Amniotic stem cell (primary cell): ENCODE measurements around the gene CLIC4.
"Not testable (repeated sequence)": the region's sequence is repeated elsewhere in the genome, so short reads cannot be mapped to it uniquely, and the experiment has no call there.

Source experiments
- DNase-seq: peaks from one replicate; lab custom pipeline; 2025; lab: John Stamatoyannopoulos, UW

CLIC4 gene

GRCh38 chr1:24775348-24775747 lies 30.1 kb downstream of the CLIC4 start:
- DNase-seq: no peak

DNA sequence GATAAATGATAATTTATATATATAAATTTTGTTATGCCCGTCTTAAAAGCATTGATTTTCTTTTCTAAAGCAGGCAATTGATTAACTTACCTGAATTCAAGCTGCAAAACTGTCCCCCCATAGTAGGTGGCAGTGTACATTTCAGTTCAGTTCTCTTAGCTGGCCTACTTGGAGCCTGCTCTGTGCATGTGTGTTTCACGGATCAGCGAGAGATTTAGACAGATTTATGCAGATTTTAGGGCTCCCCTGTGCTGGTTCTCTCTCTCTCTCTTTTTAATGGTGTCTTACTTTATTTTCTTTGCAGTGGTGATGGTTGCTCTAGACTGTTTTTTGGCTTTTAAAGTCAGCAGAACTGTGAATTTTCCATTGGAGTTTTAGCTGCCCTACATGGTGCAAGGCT lies 30.7 kb downstream of the CLIC4 start:
- no peak for DNase-seq

GRCh38 chr1:24776821-24777220 lies 31.6 kb downstream of the CLIC4 start:
- no peak for DNase-seq

- no peak for DNase-seq
Observed at GRCh38 chr1:24778141-24778540, 32.9 kb downstream of the CLIC4 start.

DNA sequence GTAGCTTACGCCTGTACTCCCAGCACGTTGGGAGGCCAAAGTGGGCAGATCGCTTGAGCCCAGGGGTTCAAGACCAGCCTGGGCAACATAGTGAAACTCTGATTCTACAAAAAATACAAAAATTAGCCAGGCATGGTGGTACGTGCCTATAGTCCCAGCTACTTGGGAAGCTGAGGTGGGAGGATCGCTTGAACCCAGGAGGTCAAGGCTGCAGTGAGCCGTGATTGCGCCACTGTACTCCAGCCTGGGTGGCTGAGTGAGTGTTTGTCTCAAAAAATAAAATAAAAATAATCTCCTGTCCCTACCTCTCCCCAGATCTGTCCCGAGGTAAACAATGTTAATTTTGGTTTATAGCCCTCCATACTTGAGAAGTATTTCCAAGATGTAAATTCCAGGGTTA lies 34.0 kb downstream of the CLIC4 start:
- not testable (repeated sequence) for DNase-seq

DNA sequence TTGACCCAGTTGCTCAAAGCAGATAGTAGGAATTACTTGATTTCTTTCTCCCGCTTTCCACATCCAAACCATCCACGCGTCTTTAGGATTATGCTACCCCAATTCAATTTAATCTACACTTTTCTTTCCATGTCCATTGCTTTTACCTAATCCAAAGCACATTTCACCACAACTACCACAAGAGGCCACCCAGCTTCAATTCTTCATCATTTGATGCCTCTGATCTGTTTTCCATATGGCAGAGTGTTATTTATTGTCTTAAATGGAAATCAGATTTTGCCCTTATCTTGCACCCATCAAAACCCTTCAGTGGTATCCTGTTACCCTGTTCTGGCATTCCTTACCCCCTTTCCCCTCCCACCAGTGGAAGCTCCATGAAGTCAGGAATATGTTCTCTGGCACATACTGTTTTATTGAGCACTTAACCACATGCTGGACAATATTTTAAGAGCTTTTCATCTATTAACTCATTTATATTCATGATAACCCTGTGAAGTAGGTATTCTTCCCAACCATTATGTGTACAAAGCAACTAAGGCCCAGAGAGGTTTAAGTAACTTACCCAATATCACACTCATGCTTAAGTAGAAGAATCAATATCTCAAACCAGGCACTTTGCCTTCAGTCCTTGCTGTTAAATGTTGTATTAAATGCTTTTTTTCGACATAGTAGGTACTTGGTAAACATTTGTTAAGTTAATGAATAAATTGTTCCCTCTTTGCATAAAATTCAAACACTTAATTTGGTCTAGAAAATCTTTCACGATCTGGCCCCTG lies 34.6 kb downstream of the CLIC4 start:
- DNase-seq: no peak

GRCh38 chr1:24780626-24781025 lies 35.4 kb downstream of the CLIC4 start:
- not testable (repeated sequence) for DNase-seq

GRCh38 chr1:24782689-24783088 lies 37.4 kb downstream of the CLIC4 start:
- DNase-seq: no peak

- no peak for DNase-seq
Observed at GRCh38 chr1:24783713-24784112, 38.5 kb downstream of the CLIC4 start.

DNA sequence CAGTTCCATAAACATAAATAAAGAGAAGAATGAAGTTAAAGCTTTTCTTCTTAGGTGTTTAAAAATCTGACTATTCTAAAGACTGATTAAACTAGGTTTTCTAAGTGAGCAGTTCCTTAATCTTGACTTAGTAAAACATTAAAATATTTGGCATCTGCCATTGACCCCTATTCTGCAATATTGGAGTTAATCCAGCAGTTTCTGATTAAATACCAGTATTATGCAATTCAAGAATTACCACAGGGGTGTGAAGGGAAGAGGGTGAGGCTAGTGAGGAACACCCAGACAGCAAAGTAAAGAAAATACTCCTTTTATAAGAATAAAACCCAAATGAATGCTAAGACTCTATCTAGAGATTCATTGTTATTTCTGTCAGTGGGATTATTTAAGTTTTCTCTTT lies 40.9 kb downstream of the CLIC4 start:
- DNase-seq: no peak

- DNase-seq: no peak
Observed at GRCh38 chr1:24790490-24790889, 45.2 kb downstream of the CLIC4 start.

GRCh38 chr1:24793447-24794129 lies 48.3 kb downstream of the CLIC4 start:
- DNase-seq: no peak

GRCh38 chr1:24794130-24794502 lies 48.9 kb downstream of the CLIC4 start:
- DNase-seq: not testable (repeated sequence)

GRCh38 chr1:24795236-24795635 lies 50.0 kb downstream of the CLIC4 start:
- no peak for DNase-seq

DNA sequence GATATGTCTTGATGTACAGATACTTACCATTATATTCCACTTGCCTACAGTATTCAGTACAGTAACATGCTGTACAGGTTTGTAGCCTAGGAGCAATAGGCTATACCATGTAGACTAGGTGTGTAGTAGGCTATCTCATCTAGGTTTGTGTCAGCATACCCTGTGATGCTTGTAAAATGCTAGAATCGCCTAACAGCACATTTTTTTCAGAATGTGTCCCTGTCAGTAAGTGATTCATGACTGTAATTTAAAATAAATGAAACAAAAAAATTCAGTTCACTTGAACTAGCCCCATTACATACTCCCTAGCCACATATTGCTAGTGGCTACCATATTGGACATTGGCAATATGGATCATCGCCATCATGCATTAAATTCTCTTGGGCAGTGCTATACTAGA lies 51.3 kb downstream of the CLIC4 start:
- no peak for DNase-seq

DNA sequence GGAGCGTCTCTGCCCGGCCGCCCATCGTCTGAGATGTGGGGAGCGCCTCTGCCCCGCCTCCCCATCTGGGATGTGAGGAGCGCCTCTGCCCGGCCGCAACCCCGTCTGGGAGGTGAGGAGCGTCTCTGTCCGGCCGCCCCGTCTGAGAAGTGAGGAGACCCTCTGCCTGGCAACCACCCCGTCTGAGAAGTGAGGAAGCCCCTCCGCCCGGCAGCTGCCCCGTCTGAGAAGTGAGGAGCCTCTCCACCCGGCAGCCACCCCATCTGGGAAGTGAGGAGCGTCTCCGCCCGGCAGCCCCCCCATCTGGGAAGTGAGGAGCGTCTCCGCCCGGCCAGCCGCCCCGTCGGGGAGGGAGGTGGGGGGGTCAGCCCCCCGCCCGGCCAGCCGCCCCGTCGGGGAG lies 54.0 kb downstream of the CLIC4 start:
- not testable (repeated sequence) for DNase-seq

GRCh38 chr1:24801176-24801575 lies 55.9 kb downstream of the CLIC4 start:
- no peak for DNase-seq

- DNase-seq: no peak
Observed at GRCh38 chr1:24803220-24803619, 58.0 kb downstream of the CLIC4 start.

GRCh38 chr1:24803987-24804530 lies 58.8 kb downstream of the CLIC4 start:
- no peak for DNase-seq

GRCh38 chr1:24805534-24806301 lies 60.5 kb downstream of the CLIC4 start:
- DNase-seq: no peak

GRCh38 chr1:24806588-24806987 lies 61.3 kb downstream of the CLIC4 start:
- no peak for DNase-seq

- DNase-seq: not testable (repeated sequence)
Observed at GRCh38 chr1:24811494-24811893, 66.2 kb downstream of the CLIC4 start.

DNA sequence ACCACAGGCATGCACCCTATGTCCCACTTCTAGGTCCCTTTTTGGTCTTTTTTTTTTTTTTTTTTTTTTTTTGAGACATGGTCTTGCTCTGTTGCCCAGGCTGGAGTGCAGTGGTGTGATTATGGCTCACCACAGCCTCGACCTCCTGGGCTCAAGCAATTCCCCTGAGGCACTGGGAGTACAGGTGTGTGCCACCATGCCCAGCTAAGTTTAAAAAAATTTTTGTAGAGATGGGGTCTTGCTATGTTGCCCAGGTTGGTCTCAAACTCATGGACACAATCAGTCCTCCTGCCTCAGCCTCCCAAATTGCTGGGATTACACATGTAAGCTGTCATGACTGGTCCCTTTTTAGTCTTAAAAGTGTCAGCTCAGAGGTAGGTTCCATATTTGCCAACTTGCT lies 75.0 kb downstream of the CLIC4 start:
- DNase-seq: not testable (repeated sequence)
